Tibial nerve (tissue), 4 donors: ENCODE measurements around the gene IRAK4.

Source experiments
- EP300 ChIP-seq, 2 donors: sonication (generic); formaldehyde crosslinking; IDR thresholded peaks; one replicate each; pipeline ENCODE4 v1.6.1; 2017; ENCODE audit warnings: antibody characterized with exemption in 2 of 2, mild to moderate bottlenecking in 1 of 2
- POLR2A ChIP-seq, 2 donors: fragments of 450-650 bp; IDR thresholded peaks; one replicate each; pipeline ENCODE4 v1.6.1; 2017; ENCODE audit warnings: antibody characterized with exemption in 2 of 2, mild to moderate bottlenecking in 2 of 2, moderate library complexity in 2 of 2
- TF ChIP-seq, protein P1 (sequence below), 5 experiments: fragments of 200-600 bp in 3 of 5; fragments of 450-650 bp in 2 of 5; sonication (generic) in 3 of 5; IDR thresholded peaks; one replicate each; pipeline ENCODE4 v1.5.1; 2016 to 2019; ENCODE audit warnings: antibody characterized with exemption in 5 of 5, mild to moderate bottlenecking in 3 of 5, moderate library complexity in 2 of 5

DNA sequence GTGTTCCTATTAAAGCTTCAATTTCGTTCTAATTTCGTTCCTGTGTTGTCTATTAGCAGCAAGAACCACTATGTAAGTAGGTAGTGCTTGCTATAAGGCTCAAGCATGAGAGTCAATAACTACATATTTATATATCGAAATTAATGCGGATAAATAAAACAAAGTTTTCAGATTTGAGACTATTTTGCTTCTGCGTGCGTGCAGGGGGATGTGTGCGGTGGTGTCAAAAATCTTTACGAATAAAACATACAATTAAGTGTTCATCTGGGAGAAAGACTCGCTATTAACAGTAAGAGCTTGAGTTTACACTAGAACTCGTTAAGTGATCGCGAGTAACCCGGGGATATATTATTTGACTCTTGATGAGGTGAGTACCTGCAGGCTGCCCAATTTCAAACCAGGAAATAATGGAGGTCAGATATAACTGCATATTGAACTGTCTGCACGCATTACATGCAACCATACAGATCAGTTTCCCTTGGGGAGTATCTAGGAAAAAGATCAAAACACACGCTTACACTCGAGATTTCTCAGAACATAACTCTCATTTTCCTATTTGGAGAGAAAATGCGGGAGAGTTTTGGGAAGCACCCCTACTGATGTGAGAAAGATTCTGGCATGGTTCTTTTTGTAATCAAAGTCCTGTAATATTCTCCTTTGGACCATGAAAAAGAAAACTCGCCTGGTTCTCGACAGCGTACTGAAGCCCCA lies 46.6 kb downstream of the IRAK4 start:
- TF ChIP-seq, protein P1, sequence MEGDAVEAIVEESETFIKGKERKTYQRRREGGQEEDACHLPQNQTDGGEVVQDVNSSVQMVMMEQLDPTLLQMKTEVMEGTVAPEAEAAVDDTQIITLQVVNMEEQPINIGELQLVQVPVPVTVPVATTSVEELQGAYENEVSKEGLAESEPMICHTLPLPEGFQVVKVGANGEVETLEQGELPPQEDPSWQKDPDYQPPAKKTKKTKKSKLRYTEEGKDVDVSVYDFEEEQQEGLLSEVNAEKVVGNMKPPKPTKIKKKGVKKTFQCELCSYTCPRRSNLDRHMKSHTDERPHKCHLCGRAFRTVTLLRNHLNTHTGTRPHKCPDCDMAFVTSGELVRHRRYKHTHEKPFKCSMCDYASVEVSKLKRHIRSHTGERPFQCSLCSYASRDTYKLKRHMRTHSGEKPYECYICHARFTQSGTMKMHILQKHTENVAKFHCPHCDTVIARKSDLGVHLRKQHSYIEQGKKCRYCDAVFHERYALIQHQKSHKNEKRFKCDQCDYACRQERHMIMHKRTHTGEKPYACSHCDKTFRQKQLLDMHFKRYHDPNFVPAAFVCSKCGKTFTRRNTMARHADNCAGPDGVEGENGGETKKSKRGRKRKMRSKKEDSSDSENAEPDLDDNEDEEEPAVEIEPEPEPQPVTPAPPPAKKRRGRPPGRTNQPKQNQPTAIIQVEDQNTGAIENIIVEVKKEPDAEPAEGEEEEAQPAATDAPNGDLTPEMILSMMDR (IDR thresholded peaks at IDR 0.05): no peak
- no peak for TF ChIP-seq POLR2A (IDR thresholded peaks at IDR 0.05)
- no peak for TF ChIP-seq EP300 (IDR thresholded peaks at IDR 0.05)
